GM18520 (cell line): ENCODE data around the gene HTRA1.

Source experiments
- ATAC-seq: cut with Tn5 transposase; IDR thresholded peaks from one replicate; pipeline ENCODE4 v1.9.1; 2021; ENCODE audit not compliant: unreplicated experiment

Gene HTRA1

DNA sequence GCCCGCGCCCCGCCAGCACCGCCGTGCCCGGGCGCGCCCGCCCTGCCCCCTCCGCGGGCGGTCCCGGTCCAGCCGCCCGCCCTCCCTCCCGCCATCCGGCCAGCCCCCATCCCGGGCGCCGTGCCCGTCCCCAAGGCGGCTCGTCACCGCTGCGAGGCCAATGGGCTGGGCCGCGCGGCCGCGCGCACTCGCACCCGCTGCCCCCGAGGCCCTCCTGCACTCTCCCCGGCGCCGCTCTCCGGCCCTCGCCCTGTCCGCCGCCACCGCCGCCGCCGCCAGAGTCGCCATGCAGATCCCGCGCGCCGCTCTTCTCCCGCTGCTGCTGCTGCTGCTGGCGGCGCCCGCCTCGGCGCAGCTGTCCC lies at the start of gene HTRA1:
Gene HTRA1, plus strand, starts transcription at position 187 of the 362 bp plus-strand sequence. Its CDS starts 100 bp downstream, at position 287.
- ATAC-seq = no peak

DNA sequence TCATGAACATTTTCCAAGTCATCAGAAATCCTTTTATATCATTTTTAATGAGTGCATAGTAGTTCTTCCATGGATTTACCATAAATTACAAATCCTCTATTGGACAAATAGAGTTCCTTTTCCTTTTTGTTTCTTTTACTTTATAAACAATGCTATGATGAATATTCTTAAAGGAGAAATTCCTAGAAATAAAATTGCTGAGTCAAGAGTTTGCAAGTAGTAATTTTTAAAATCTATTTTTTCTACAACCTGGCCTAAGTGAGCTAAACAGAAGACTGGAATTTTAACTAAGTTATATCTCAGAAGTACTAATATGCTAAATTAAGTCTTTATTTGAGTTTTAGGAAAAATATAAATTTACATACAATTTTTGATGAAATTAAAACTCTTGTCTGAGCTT lies 48.0 kb upstream of the HTRA1 start:
- no peak for ATAC-seq

DNA sequence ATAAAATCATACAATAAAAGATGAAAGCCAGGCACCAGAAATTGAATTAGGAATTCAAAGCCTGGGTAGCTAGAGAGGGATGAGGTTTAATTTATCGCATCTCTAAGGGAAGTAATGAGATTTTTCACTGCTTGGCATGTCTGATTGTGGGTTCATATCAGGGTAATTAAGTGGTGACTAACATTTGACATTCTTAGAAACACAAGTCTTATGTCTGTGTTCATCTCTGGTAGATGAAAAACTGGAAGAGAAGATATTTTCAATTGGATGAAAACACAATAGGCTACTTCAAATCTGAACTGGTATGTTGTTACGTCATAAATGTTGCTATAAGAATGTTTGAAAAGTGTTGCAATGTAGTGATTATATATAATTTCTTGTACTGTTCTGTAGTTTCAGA lies 43.7 kb upstream of the HTRA1 start:
- no peak for ATAC-seq

DNA sequence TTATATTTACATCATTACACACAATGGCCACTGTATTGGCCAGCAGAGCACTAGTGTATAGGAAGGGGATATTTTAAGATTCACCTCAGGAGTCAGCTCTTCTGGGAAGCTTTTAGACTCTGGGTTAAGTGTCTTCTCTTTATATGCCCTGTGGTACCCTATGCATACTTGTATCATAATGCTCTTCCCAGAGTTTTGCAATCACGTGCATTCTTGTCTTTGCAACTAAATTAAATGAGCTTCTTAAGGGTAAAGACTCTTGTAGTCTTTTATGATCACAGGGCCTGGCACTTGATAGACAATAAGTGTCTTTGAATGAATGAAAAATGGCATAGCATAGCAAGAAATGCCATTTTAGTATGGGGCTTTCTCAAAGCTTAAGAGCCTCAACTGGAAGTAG lies 42.3 kb upstream of the HTRA1 start:
- no peak for ATAC-seq

DNA sequence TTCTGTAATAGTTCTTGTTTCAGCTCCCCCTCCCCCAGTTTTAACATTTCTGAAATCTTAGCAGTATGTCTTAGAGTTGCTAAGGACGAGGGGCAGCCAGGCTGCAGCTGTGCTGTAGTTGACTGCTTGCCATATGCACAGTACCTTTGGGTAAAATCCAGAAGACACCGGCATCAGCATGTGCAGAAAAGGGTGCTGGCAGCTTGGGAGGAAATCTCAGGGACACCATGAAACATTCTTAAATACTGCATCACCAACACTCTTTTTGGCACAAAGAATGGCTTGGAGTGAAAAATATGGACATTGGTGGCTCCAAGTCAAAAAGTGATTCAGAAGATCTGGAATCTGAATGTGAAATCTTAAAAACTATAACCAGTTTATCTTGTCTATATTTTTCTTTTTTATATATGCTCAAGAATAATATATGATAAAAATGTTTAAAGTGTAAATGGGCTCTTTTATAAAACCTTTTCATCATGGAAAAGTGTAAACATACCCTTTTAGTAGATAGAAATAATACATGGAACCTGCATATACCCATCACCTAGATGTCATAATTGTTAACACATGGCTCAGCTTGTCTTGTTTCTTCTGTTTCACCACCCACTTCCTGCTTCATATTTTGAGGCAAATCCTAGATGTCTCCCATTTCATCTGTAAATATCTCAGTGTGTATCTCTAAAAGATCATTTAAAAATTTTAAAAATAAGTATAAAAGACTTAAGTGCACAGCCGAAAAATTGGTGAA lies 41.3 kb upstream of the HTRA1 start:
- ATAC-seq = no peak

DNA sequence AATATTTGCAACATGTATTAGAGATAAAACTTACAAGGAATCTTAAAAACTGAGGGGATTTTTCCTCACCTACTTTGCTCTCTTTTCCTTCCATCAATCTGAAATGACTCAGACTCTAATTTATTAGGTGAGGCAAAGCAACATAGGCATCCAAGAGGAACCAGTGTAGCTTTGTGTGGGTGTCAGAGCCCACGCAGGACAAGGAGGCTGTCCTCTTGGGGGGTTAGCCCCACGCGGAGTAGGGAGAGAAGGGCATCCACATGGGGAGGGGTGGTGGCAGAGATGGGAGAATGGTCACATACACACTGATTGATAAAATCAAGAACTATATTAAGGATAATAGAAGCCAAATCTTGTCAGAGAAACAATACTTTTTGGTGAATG lies 40.7 kb upstream of the HTRA1 start:
- no peak for ATAC-seq

DNA sequence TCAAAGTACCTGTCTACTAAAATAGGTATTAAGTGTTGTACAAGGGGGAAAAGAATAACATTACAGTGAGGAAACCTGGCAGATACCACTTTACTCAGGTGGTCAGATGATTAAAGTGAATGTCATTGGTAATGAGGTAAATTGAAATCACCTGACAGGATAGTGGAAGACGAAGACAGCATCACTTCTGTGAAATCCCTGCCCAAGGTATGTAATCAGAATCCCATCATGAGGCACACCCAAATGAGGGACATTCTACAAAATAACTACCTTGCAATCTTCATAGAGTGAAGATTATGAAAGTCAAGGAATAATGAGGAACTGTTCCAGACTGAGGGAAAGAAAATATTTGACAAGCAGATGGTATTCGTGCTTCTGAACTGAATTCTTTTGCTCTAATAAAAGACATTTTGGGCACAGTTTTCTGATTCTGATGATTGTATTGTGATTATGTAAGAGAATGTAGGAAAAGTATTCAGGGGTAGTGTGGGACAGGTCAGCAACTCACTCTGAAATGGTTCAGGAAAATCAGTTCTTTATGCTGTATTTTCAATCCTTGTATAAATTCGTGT lies 40.2 kb upstream of the HTRA1 start:
- no peak for ATAC-seq

DNA sequence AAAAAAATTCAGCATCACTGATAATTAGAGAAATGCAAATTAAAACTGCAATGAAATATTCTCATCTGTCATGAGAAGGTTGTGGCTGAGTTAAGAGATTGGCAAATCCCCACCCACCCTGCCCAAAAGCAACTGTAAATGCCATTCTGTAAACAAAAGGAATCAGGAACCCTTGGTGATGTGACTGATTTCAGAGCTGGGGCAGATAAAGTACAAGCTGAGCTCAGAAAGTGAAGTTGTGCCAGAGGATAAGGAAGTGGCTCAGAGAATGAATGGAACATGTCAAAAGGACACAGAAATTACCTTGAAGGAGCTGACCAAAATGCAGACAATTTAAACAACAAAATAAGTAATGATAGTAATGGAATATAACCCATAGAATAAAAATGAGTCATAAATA lies 39.6 kb upstream of the HTRA1 start:
- ATAC-seq = no peak

DNA sequence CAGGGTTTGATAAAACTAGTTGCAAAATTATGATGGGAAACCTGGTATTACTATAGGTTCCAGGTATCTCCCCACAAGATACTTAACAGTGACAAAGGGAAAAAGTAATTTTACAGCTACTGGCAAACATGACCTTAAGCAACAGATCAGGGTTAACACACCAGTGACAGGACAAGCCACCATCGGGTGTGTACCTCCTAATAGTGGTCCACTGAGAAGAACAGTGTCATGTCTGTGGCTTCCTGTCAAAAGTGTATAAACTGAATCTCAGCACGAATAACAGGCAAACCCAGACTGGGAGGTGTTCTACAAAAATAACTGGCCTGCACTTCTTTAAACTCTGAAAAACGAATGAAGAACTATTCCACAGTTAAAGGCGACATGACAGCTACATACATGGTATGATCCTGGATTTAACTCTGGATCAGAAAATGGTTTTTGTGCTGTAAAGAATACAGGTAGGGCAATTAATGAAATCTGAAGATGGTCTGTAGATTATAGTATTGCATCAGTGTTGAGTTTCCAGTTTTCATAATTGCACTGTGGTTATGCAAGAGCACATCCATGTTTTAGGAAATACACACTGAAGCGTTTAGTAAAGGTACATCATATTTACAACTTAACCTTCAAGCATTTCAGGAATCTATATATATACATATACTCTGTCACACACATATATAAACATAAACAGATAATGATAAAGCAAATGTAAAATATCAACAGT lies 38.9 kb upstream of the HTRA1 start:
- no peak for ATAC-seq

DNA sequence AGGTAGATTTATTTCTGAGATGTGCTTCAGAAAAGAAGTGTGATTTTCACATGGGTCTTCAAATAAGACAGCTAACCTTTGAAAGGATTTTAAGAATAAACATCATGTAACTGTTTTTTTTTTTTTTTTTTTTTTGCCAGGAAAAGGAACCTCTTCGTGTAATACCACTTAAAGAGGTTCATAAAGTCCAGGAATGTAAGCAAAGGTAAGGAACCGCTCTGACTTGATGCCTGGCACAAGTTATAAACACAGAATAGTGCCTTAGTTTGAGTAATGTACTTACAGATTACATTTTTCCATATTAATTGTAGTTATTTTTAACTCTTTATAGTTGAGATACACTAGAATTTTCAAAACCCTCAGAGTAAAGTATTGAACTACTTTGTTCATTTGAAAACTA lies 37.3 kb upstream of the HTRA1 start:
- ATAC-seq = no peak

DNA sequence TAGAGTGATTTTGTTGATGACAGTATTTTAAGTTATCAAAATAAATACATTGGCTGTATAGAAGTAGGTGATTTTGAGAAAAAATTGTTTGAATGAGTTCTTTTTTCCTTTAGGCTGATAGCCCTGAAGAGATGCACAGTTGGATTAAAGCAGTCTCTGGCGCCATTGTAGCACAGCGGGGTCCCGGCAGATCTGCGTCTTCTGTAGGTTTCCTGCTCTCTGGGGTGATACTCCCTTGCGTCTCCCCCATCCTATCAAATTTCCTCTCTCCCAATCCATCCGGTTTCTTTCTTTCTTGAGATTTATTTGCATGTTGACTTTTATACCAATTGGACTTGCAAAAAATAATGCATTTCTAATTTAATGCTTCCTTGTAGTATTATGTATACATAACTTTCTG lies 34.5 kb upstream of the HTRA1 start:
- ATAC-seq = no peak

DNA sequence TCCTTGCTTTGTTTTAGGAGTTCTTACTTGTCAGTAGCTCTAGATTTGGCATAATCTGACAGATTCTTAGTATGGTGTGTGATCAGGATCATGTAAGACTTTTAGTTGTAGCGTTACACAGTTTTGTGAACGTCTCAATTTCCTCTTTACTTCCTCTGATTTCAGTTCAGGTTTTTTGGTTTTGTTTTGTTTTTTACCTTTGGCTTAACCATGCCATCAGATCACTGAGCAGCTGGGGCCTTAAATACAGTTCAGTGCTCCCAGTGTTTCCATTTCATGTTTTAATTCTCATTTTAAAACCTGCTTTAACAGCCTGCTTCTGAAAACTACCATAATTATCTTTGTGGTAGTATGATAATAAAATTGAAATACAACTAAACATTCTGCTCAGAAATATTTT lies 34.1 kb upstream of the HTRA1 start:
- ATAC-seq = no peak

DNA sequence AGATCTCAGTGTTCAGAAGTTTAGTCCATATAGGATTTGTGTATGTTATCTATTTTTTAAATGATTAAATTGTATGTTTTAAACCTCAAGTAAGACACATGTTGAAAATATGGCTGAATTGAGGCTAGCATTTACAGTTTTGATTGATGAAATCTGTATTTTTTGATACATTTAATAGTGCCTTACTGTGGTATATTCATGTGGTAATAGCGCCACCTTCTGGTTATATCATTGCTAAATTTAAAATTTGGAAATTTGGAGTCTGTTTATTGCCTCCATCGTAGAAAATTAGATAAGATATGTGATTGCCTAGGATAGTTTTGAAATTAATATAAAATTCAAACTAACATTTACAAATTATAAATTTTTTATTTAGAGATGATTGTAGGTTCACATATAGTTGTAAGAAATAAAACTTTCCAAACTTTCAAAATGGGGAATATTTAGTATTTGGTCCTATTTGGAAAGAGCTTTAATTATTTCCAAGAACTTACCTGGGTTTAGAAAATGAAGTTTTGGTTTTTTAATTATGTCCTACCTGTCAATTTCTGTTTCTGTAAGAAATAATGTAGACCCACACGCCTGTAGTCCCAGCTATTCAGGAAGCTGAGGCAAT lies 26.0 kb upstream of the HTRA1 start:
- no peak for ATAC-seq

DNA sequence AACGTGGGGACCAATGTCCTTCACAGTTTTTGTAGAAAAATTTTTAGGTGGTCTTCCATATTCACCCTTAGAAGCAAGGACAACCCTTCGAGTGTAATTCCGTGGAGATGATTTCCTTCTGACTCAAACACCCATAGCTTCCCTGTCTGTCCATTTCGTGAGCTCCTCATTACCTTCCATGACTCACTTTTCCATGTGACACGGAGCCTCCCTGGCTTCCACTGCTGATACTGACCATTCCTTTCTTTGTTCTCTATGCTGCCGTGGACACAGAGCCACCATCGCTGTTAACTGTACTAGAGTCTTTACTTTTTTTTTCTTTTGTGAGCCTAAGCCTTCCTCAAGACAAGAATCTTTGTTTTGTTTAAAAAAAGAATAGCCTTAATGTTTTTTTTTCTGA lies 19.4 kb upstream of the HTRA1 start:
- ATAC-seq = no peak

DNA sequence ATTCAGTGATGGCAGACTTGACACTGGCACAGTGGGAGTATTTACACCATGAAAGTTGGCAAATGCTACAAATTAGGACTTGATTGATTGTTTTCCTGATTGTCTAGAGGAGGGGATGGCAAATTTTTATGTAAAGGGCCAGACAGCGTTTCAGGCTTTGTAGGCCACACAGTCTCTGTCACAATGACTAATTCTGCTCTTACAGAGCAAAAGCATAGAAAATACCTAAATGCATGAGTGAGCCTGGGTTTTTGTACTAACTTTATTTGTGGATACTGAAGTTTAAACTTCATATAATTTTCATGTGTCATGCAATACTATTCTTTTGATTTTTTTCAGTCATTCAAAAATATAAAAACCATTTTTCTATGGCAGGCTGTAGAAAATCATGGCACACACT lies 15.9 kb upstream of the HTRA1 start:
- ATAC-seq = no peak

DNA sequence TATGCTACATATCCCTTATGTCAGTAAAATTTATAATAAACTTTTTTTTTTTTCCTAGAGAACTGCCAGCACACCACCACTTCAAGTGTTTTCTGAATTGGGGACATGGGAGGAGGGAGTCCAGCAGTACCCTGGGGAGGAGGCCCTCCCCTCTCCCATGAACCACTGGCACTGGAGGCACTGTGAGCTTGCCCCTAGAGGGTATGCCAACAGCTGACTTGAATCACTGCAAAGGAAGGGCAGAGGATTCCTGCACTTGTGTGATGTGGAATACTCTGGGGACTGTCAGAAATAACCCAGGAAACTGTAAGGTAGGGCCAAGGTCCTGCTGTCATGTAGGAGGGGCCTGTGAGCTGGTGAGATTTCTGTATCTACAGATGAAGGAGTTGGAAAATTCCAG lies 15.4 kb upstream of the HTRA1 start:
- ATAC-seq = no peak

DNA sequence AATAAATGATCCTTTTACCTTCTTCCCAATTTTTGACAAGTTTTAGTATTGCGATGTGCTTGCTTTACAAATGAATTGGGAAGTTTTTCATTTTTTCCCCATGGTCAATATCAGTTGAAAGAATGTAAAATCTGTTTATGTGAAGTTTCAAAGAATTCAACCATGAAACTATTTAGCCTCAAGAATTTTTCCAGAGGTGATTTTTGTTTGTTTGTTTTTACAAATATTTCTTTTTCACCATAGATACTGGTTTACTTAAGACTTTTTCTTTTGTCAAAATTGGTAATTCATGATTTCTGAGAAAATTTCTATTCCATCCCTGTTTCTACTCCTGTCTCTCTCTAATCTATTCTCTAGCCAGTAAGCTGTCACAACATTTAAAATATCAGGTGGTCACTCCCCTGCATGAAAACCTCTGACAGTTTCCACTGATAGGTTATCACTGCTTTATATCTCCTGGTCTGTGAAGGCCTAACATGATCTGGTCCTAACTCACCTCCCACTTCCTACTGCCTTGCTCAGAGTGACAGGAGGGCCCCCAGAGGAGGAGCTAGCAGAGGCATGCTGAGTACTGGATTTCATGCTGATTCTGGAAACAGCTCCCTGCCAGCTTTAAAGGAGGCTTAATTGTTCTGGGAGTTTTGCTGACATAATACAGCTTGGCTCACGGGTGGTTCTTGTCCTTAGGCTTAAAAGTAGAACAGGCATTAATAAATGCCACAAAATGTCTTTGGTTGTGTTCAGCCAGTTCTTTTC lies 14.5 kb upstream of the HTRA1 start:
- ATAC-seq = no peak

DNA sequence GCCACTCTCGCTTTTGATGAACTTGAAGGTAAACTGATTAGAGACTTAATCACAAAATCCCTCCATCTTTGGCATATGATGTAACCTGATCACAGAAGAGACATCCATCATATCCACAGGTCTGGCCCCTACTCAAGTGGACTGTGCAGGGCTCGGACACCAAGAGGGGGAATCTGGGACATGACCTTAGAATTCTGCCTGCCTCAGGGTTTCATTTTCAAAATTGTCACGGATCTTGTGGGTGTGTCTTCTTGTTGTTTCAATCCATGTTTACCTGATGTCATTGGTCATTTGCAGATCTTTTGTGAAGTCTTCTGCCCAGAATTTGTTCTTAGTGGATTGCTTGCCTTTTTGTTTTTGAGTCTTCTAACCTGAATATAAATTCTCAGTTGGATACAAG lies 12.8 kb upstream of the HTRA1 start:
- ATAC-seq = no peak

DNA sequence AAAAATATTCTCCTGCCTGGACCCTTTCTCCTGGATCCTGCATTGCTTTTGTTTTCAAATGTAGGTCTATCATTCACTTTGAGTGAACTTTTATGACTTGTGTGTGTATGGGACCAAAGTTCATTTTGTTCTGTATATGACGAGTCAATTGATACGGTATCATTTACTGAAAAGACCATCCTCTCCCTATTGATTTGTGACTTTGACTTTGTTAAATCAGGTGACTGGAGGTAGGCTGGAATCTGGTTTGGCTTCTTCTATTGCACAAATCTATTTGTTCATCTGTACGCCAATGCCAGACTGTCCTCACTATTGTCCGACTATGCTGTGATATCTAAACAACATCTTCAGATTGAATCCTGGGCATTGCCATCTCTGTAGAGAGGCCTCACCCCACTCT lies 12.2 kb upstream of the HTRA1 start:
- no peak for ATAC-seq

DNA sequence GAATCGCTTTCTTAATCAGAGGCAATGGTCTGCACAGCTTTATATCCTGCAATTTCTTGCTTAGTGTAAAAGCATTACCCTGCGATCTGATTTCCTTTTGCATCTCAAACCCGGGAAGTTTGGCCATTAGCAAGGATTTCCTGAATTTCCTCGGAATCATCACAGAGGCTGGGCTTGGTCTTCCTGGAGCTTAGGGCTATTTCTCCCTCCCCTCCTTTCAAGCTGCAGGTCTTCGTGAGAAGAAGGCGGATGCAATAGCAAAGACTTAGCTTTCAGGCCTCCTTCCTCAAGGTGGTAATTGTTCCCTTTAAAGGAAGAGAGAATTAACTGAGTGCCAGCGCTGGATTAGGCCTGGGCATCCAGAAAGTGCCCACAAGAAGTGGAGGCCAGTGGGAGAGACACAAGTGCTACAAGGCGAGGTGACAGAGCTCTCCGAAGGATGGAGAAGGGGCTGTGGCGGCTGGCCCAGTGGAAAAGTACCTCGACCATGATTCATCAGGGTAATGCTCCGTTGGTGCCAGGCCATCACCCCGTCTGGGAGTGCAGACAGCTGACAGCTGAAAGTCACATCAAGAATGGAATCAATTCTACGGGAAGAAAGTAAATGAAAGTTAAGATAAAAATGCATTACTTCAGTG lies 10.9 kb upstream of the HTRA1 start:
- no peak for ATAC-seq

DNA sequence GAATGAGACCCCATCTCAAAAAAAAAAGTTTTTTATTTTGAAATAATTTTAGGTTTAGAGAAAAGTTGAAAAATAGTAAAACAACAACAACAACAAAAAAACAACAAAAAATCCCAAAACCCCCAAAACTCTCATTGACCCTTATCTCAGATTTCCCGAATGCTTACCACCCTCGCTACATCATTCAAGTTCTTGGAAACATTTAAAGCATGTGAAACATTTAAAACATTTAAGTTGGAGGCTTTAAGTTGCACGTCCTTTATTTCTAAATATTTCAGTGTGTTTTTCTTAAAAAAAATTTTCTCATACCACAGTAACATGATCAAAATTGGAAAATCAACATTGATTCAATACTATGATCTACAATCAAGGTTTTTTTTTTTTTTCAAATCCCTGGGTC lies 7.3 kb upstream of the HTRA1 start:
- ATAC-seq = no peak
